ENCODE measurements around the gene FAM110A. TPM values are rescaled to one million over a fixed set of nuclear protein-coding genes. Genes with fewer than 3 reads are reported as not detected.

Gene FAM110A
- total RNA-seq, 1 donor, result 5.2 TPM

GRCh38 chr20:860891-861290 is 27.4 kb downstream of the FAM110A start:
- no peak for TF ChIP-seq CTCF (IDR thresholded peaks at IDR 0.05; ENCODE audit: insufficient read depth, low read depth, low read length)
- DNase-seq (ENCODE audit: low read depth), result no peak
- no peak overlapping the region for H3K4me3 ChIP-seq (ENCODE audit: low read depth, low read length)

GRCh38 chr20:865440-865839 is 31.9 kb downstream of the FAM110A start:
- TF ChIP-seq CTCF (IDR thresholded peaks at IDR 0.05; ENCODE audit: insufficient read depth, low read depth, low read length), result no peak
- no peak for DNase-seq (ENCODE audit: low read depth)
- H3K4me3 ChIP-seq (ENCODE audit: low read depth, low read length), result no peak overlapping the region

GRCh38 chr20:868279-868678 is 34.8 kb downstream of the FAM110A start:
- no peak for DNase-seq (ENCODE audit: low read depth)
- no peak overlapping the region for H3K4me3 ChIP-seq (ENCODE audit: low read depth, low read length)
- no peak for TF ChIP-seq CTCF (IDR thresholded peaks at IDR 0.05; ENCODE audit: insufficient read depth, low read depth, low read length)

- no peak overlapping the region for H3K4me3 ChIP-seq (ENCODE audit: low read depth, low read length)
- no peak for TF ChIP-seq CTCF (IDR thresholded peaks at IDR 0.05; ENCODE audit: insufficient read depth, low read depth, low read length)
- no peak for DNase-seq (ENCODE audit: low read depth)
Observed at GRCh38 chr20:869606-870005, 36.1 kb downstream of the FAM110A start.

- DNase-seq (ENCODE audit: low read depth), result no peak
- no peak overlapping the region for H3K4me3 ChIP-seq (ENCODE audit: low read depth, low read length)
- no peak for TF ChIP-seq CTCF (IDR thresholded peaks at IDR 0.05; ENCODE audit: insufficient read depth, low read depth, low read length)
Observed at GRCh38 chr20:870758-871157, 37.2 kb downstream of the FAM110A start.

GRCh38 chr20:871436-871835 is 37.9 kb downstream of the FAM110A start:
- no peak for TF ChIP-seq CTCF (IDR thresholded peaks at IDR 0.05; ENCODE audit: insufficient read depth, low read depth, low read length)
- H3K4me3 ChIP-seq (ENCODE audit: low read depth, low read length), result no peak overlapping the region
- DNase-seq (ENCODE audit: low read depth), result no peak

- no peak overlapping the region for H3K4me3 ChIP-seq (ENCODE audit: low read depth, low read length)
- TF ChIP-seq CTCF (IDR thresholded peaks at IDR 0.05; ENCODE audit: insufficient read depth, low read depth, low read length), result no peak
- DNase-seq (ENCODE audit: low read depth), result no peak
Observed at GRCh38 chr20:871948-872347, 38.4 kb downstream of the FAM110A start.
